ENCODE data around the gene KCNJ16.

KCNJ16 gene

DNA sequence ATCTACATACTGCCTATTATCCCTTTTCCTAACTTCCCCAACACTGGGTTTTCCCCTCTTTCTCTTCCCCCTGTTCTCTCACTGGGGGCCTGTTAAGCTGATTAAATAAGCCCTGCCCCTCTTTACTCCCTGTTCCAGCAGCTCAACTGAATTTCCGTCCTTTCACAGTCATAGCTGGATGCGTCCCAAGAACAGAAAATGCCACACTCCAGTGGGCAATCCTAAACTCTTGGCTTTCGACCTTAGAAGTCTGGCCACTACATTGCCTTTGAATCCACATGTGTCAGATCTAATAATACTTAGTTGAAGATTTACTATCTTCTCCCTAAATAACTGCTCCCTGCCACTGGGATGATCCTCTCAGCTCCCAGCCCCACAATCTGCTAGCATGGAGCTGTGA is 34.5 kb downstream of the KCNJ16 start:
- H3K4me3 ChIP-seq (ENCODE audit: extremely low read depth, insufficient read depth, low read length, poor library complexity, severe bottlenecking) = no peak overlapping the region
- H3K4me1 ChIP-seq (ENCODE audit: control insufficient read depth, insufficient read depth, low read length, poor library complexity, severe bottlenecking) = no peaks in the 10 kb centered on the region
- no peaks in the 10 kb centered on the region for H3K9me3 ChIP-seq (ENCODE audit: control insufficient read depth, low read length)
- no peaks in the 10 kb centered on the region for H3K36me3 ChIP-seq (ENCODE audit: control insufficient read depth, insufficient read depth, low read length)
- no peak overlapping the region for H3K27ac ChIP-seq (ENCODE audit: low read depth, low read length, severe bottlenecking)
- WGBS, 2 experiments (ENCODE audit: insufficient coverage in 2 of 2) = 83% methylated on average over 1 of the region's 3 CpGs; no CpG with 5 or more reads in 1 of the 2 experiments

DNA sequence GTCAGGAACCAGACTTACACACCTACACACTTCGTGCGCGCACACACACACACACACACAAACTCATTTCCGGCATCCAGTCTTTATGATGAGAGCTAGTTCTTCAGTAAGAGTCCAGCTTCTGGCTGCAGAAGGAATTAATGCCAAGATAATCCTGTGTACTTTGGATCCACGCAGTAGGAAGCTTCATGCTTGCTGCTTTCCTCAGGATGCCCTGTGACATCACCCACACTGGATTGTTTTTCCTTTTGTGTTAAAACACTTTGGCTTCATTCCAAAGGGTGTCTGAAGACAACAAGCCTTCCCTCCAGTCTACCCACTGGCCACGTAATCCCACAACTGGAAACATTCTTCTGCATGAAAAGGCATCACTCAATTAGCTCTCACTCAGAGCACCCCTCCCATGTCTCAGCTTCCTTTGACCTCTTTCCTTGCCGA is 35.4 kb downstream of the KCNJ16 start:
- Histone ChIP-seq H3K27ac (ENCODE audit: low read depth, low read length, severe bottlenecking) (no peak overlapping the region), H3K4me3 (ENCODE audit: extremely low read depth, insufficient read depth, low read length, poor library complexity, severe bottlenecking) (no peak overlapping the region), H3K36me3 (ENCODE audit: control insufficient read depth, insufficient read depth, low read length) (no peaks in the 10 kb centered on the region), H3K9me3 (ENCODE audit: control insufficient read depth, low read length) (no peaks in the 10 kb centered on the region), H3K4me1 (ENCODE audit: control insufficient read depth, insufficient read depth, low read length, poor library complexity, severe bottlenecking) (no peaks in the 10 kb centered on the region)
- WGBS, 2 experiments (ENCODE audit: insufficient coverage in 2 of 2) = 93 to 100% methylated on average over 1 to 2 of the region's 7 CpGs

DNA sequence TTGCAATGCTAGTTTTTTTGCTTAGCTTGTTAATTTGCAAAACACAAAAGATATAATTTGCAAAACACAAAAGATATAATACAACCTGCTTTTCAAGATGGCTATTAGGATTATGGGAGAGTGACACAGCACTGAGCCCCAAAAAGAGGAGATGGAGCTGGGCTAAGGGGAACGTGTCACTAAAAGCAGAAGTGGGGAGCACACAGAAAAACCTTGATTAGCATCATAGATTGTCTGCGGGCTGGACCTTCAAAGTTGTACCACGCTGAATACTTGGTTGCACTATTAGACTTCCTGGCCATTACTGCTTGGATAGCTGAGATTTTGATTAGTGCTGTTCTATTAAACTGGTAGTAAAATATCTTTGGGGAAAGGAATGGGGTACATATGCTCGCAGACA is 36.2 kb downstream of the KCNJ16 start:
- Histone ChIP-seq H3K27ac (ENCODE audit: low read depth, low read length, severe bottlenecking) (no peak overlapping the region), H3K4me3 (ENCODE audit: extremely low read depth, insufficient read depth, low read length, poor library complexity, severe bottlenecking) (no peak overlapping the region), H3K36me3 (ENCODE audit: control insufficient read depth, insufficient read depth, low read length) (no peaks in the 10 kb centered on the region), H3K9me3 (ENCODE audit: control insufficient read depth, low read length) (no peaks in the 10 kb centered on the region), H3K4me1 (ENCODE audit: control insufficient read depth, insufficient read depth, low read length, poor library complexity, severe bottlenecking) (no peaks in the 10 kb centered on the region)
- WGBS, 2 experiments (ENCODE audit: insufficient coverage in 2 of 2) = 89 to 92% methylated on average over 4 of the region's 4 CpGs

DNA sequence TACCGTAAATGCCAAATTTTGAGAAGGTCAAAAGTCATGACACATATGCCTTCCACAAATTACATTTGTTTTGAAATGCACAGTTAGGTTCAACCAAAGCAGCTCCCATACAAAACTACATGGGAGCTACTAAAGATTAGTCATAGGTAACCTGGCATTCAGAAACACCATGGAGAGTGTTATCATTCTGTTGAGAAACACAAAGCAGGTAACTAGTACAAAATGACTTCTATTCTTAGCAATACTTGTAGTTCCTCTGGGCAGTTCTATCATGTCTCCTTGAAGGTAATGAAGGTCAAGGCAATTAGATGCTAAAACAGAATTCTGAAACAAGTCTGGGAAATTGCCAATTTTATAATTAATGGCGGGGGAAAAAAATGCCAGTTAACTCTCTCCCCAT is 39.4 kb downstream of the KCNJ16 start:
- no peak overlapping the region for H3K4me3 ChIP-seq (ENCODE audit: extremely low read depth, insufficient read depth, low read length, poor library complexity, severe bottlenecking)
- WGBS, 2 experiments (ENCODE audit: insufficient coverage in 2 of 2) = 90% methylated on average over 1 of the region's 2 CpGs; no CpG with 5 or more reads in 1 of the 2 experiments
- no peaks in the 10 kb centered on the region for H3K9me3 ChIP-seq (ENCODE audit: control insufficient read depth, low read length)
- no peaks in the 10 kb centered on the region for H3K36me3 ChIP-seq (ENCODE audit: control insufficient read depth, insufficient read depth, low read length)
- H3K27ac ChIP-seq (ENCODE audit: low read depth, low read length, severe bottlenecking) = no peak overlapping the region
- H3K4me1 ChIP-seq (ENCODE audit: control insufficient read depth, insufficient read depth, low read length, poor library complexity, severe bottlenecking) = no peaks in the 10 kb centered on the region

DNA sequence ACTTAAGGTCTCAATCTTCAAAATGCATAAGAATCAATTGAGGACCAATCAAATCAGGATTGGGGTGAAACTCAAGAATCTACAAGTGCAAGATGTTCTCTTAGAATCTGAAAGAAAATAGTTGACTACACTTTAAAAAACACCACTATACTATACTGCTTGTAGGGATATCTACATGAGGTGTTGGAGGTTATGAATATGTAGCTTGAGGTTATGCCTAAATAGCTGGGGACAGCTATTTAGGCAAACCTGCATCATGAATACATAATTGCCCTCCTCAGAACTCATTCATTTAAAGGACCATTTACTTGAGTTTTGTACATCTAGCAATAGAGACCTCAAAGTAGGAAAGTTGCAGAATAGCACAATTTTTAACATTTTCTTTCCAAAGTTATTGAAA is 40.1 kb downstream of the KCNJ16 start:
- no peaks in the 10 kb centered on the region for H3K36me3 ChIP-seq (ENCODE audit: control insufficient read depth, insufficient read depth, low read length)
- no peak overlapping the region for H3K27ac ChIP-seq (ENCODE audit: low read depth, low read length, severe bottlenecking)
- H3K9me3 ChIP-seq (ENCODE audit: control insufficient read depth, low read length) = no peaks in the 10 kb centered on the region
- H3K4me1 ChIP-seq (ENCODE audit: control insufficient read depth, insufficient read depth, low read length, poor library complexity, severe bottlenecking) = no peaks in the 10 kb centered on the region
- H3K4me3 ChIP-seq (ENCODE audit: extremely low read depth, insufficient read depth, low read length, poor library complexity, severe bottlenecking) = no peak overlapping the region

DNA sequence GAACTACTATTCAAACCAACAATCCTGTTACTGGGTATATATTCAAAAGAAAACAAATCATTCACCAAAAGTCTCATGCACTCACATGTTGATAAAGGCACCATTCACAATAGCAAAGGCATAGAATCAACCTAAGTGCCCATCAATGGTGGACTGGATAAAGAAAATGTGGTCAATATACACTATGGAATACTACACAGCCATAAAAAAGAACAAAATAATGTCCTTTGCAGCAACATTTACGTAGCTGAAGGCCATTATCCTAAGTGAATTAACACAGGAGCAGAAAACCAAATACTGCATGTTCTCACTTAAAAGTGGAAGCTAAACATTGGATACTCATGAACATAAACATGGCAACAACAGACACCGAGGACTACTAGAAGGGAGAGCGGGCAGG is 41.9 kb downstream of the KCNJ16 start:
- WGBS, 2 experiments (ENCODE audit: insufficient coverage in 2 of 2) = 97% methylated on average over 3 of the region's 3 CpGs; no CpG with 5 or more reads in 1 of the 2 experiments

DNA sequence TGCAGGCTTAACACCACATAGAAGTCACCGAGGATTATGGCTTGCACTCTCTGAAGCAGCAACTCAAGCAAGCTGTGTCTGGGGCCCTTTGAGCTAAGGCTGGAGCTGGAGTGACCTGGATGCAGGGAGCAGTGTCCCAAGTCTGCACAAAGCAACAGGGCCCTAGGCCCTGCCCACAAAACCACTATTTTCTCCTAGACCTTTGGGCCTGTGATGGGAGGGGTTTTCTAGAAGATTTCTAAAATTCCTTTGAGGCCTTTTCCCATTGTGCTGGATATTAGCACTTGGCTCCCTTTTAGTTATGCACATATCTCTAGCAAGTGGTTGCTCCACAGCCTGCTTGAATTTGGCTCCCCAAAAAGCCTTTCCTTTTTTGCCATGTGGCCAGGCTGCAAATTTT is 44.5 kb downstream of the KCNJ16 start:
- H3K36me3 ChIP-seq (ENCODE audit: control insufficient read depth, insufficient read depth, low read length) = no peaks in the 10 kb centered on the region
- H3K27ac ChIP-seq (ENCODE audit: low read depth, low read length, severe bottlenecking) = no peak overlapping the region
- no peak overlapping the region for H3K4me3 ChIP-seq (ENCODE audit: extremely low read depth, insufficient read depth, low read length, poor library complexity, severe bottlenecking)
- H3K9me3 ChIP-seq (ENCODE audit: control insufficient read depth, low read length) = no peaks in the 10 kb centered on the region
- no peaks in the 10 kb centered on the region for H3K4me1 ChIP-seq (ENCODE audit: control insufficient read depth, insufficient read depth, low read length, poor library complexity, severe bottlenecking)
- 86 to 90% methylated on average over 1 of the region's 1 CpG for WGBS, 2 experiments (ENCODE audit: insufficient coverage in 2 of 2)

More for the DNA sequence above, 41.9 kb downstream of the KCNJ16 start:
- Histone ChIP-seq H3K4me1 (ENCODE audit: control insufficient read depth, insufficient read depth, low read length, poor library complexity, severe bottlenecking) (no peaks in the 10 kb centered on the region), H3K4me3 (ENCODE audit: extremely low read depth, insufficient read depth, low read length, poor library complexity, severe bottlenecking) (no peak overlapping the region), H3K27ac (ENCODE audit: low read depth, low read length, severe bottlenecking) (no peak overlapping the region), H3K9me3 (ENCODE audit: control insufficient read depth, low read length) (no peaks in the 10 kb centered on the region), H3K36me3 (ENCODE audit: control insufficient read depth, insufficient read depth, low read length) (no peaks in the 10 kb centered on the region)

DNA sequence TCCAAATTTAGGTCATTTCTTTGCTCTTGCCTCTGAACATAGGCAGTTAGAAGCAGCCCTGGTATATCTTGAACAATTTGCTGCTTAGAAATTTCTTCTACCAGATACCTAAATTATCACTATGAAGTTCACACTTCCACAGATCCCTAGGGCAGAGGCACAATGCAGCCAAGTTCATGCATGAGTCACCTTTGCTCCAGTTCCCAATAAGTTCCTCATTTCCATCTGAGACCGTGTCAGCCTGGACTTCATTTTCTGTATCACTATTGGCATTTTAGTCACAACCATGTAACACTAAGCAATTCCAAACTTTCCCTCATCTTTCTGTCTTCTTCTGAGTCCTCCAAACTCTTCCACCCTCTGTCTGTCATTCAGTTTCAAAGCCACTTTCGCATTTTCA is 45.0 kb downstream of the KCNJ16 start:
- Histone ChIP-seq H3K27ac (ENCODE audit: low read depth, low read length, severe bottlenecking) (no peak overlapping the region), H3K9me3 (ENCODE audit: control insufficient read depth, low read length) (no peaks in the 10 kb centered on the region), H3K36me3 (ENCODE audit: control insufficient read depth, insufficient read depth, low read length) (no peaks in the 10 kb centered on the region), H3K4me3 (ENCODE audit: extremely low read depth, insufficient read depth, low read length, poor library complexity, severe bottlenecking) (no peak overlapping the region), H3K4me1 (ENCODE audit: control insufficient read depth, insufficient read depth, low read length, poor library complexity, severe bottlenecking) (no peaks in the 10 kb centered on the region)
- WGBS, 2 experiments (ENCODE audit: insufficient coverage in 2 of 2) = 93 to 100% methylated on average over 1 of the region's 2 CpGs

DNA sequence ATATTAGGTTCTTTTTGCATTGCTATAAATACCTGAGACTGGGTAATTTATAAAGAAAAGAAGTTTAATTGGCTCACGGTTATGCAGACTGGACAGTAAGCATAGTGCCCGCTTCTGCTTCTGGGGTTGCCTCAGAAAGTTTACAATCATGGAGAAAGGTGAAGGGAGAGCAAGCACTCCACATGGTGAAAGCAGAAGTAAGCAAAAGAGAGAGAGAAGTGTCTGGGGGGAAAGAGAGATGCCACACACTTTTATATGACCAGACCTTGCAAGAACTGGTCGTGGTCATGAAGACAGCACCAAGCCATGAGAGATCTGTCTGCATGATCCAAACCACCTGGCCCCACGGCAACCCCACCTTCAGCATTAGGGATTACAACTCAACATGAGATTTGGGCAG is 45.4 kb downstream of the KCNJ16 start:
- H3K36me3 ChIP-seq (ENCODE audit: control insufficient read depth, insufficient read depth, low read length) = no peaks in the 10 kb centered on the region
- no peak overlapping the region for H3K27ac ChIP-seq (ENCODE audit: low read depth, low read length, severe bottlenecking)
- WGBS, 2 experiments (ENCODE audit: insufficient coverage in 2 of 2) = 95% methylated on average over 2 of the region's 4 CpGs; no CpG with 5 or more reads in 1 of the 2 experiments
- H3K9me3 ChIP-seq (ENCODE audit: control insufficient read depth, low read length) = no peaks in the 10 kb centered on the region
- no peaks in the 10 kb centered on the region for H3K4me1 ChIP-seq (ENCODE audit: control insufficient read depth, insufficient read depth, low read length, poor library complexity, severe bottlenecking)
- no peak overlapping the region for H3K4me3 ChIP-seq (ENCODE audit: extremely low read depth, insufficient read depth, low read length, poor library complexity, severe bottlenecking)

DNA sequence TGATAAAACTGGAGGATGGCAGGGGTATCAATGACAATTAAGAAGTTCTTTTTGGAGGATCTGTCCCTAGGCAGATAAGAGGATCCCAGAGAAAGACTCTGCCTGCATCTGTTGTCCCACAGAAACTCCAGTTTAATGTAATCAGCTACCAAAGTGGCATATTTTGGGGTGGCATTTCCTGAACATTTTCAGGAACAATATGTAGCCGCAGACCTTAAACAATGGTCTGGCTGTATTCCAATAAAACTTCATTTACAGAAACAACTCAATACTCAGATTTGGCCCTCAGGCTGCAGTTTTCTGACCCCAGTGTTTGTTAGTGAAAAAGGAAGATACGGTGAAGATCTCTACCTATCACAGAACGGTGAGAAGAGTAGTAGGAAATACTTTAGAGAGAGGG is 46.1 kb downstream of the KCNJ16 start:
- H3K27ac ChIP-seq (ENCODE audit: low read depth, low read length, severe bottlenecking) = no peak overlapping the region
- WGBS, 2 experiments (ENCODE audit: insufficient coverage in 2 of 2) = no CpG with 5 or more reads among the region's 3 CpGs
- H3K36me3 ChIP-seq (ENCODE audit: control insufficient read depth, insufficient read depth, low read length) = no peaks in the 10 kb centered on the region
- no peaks in the 10 kb centered on the region for H3K4me1 ChIP-seq (ENCODE audit: control insufficient read depth, insufficient read depth, low read length, poor library complexity, severe bottlenecking)
- no peak overlapping the region for H3K4me3 ChIP-seq (ENCODE audit: extremely low read depth, insufficient read depth, low read length, poor library complexity, severe bottlenecking)
- no peaks in the 10 kb centered on the region for H3K9me3 ChIP-seq (ENCODE audit: control insufficient read depth, low read length)

DNA sequence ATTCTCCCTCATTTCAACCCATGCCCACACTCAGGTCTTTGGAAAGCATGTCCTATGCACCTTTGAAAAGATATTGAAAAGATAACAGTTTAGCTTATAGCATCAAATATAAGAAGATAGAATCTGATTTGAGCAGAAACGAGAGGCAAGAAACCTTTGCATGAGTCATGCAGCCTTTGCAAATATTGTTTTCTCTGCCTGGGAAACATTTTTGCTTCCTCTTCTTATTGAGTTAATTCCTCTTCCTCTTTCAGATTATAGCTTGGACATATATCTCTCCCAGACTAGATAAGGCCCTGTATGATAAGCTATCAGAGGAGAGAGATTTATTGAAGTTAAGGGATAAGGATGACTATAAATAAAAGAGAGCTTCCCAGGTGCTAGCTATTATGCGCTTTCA is 48.2 kb downstream of the KCNJ16 start:
- Histone ChIP-seq H3K4me1 (ENCODE audit: control insufficient read depth, insufficient read depth, low read length, poor library complexity, severe bottlenecking) (no peaks in the 10 kb centered on the region), H3K27ac (ENCODE audit: low read depth, low read length, severe bottlenecking) (no peak overlapping the region)
- WGBS, 2 experiments (ENCODE audit: insufficient coverage in 2 of 2) = 67 to 100% methylated on average over 1 of the region's 2 CpGs

More for the DNA sequence above, 48.2 kb downstream of the KCNJ16 start:
- Histone ChIP-seq H3K4me3 (ENCODE audit: extremely low read depth, insufficient read depth, low read length, poor library complexity, severe bottlenecking) (no peak overlapping the region), H3K9me3 (ENCODE audit: control insufficient read depth, low read length) (peaks cover 3% of the 10 kb centered on the region), H3K36me3 (ENCODE audit: control insufficient read depth, insufficient read depth, low read length) (no peaks in the 10 kb centered on the region)

Measured in mesodermal cell (in vitro differentiated cells).